Activated CD4-positive, alpha-beta T cell treated with anti-CD3 and anti-CD28 coated beads, Interleukin-2, Interleukin-6, amounts not matched to agents 100 ng/mL and 50 ng/mL, durations not matched to agents 16 hours and 8 hours (primary cell): ENCODE data around the gene PPIL1.

Source experiments
- DNase-seq: peaks from one replicate; pipeline ENCODE4 v3.0.0-alpha.2; 2020

Gene PPIL1

GRCh38 chr6:36888115-36888643 is 13.6 kb upstream of the PPIL1 start:
- no peak for DNase-seq

GRCh38 chr6:36886950-36887618 is 12.5 kb upstream of the PPIL1 start:
- DNase-seq: no peak

DNA sequence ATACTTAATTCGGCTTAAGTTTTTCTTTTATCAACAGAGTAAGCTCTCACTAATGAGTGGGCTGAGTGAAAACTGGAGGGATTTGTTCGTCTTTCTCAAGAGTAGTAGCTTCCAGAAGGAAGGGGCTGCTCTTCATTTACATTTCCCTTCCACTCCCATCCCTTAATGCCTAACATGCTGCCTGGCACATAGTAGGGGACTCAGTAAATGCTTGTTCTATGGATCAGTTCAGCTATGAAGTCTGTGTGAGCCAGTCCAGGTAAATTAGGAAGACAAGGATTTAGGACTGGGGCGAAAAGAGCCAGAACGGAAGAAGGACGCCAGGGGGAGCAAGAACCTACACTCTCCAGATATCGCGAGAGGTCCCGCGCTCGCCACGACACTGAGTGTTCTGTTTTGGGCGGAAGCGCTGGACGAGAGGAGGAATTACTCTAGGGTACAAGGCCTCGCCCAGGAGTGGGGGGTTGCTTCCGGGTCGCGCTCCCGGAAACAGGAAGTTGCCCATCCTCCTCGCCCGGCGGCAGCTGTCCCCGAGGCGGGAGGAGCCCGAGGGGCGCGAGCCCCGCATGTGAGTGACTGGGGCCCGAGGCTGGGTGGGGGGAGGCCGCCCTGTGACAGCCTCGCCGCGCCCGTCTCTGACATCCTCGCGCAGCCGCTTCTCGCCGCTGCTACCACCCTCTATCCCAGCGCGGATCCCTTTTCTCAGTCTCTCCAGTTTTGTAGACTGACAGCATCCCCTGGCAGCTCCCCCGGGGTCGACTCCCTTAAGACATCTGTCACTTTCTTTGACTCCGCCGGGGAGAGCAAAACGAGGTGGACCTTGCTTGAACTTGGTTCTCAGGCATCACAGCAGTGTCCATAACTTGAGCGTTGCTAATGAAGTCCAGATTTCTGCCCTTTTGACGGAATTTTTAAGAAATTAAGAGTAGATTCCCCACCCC is 11.1 kb upstream of the PPIL1 start, which contains the start of gene C6orf89:
Gene C6orf89, plus strand, starts transcription at position 492 of the 941 bp plus-strand sequence. CDS start 13,493 bp downstream, outside the sequence.
- peak; percentile 99 for DNase-seq

GRCh38 chr6:36884610-36885009 is 10.0 kb upstream of the PPIL1 start:
- DNase-seq: no peak

DNA sequence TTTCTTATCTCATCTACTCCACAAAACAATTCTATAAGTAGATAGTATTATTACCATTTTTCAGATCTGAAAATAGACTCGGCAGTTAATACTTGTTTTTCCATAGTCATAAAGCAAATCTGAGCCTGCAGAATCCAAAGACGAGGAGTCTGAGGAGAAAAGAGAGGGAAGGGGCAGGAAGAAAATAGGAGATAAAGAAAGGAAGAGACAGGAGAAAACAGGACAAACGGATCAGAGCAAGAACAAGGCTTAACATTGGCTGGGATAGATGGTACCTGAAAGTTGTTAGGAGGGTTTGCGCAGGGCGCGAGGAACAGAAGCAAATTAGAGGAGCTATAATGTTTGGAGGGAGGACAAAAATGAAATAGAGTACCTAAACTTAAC is 639 bp upstream of the PPIL1 start:
- DNase-seq: no peak

- peak; percentile 44 for DNase-seq
Observed at GRCh38 chr6:36873612-36874442, 776 bp downstream of the PPIL1 start.

DNA sequence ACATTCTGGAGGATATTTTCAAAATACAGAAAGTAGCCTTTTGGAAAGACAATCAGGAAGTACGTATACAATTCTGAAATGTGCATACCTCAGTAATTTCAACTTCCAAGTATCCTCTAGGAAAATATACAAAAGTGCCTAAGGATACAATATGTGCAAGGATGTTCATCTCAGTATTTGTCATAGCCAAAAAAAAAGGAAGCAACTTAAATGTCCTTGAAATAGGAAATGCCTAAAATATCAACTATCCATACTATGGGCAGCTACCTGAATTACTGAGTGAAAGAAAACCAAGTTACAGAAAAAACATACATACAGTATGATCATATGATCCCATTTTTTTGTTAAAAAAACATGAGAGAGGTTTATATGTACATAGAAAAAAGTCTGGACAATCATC is 1.5 kb downstream of the PPIL1 start:
- DNase-seq: no peak

DNA sequence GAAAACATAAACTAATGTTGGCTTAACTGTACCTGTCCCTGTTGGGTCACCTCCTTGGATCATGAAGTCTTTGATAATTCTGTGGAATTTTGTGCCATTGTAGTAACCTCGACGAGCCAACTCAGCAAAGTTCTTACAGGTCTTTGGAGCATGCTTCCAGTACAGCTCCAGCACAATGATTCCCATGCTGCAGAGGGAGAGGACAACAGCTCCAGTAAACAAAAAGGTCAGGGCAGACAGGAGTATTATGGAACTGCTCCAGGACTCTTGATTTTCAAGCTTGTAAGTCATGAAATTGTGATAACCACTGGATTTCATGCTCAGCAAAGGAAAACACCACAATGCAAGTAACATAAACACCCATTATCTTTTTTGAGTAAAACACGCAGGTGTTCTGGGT is 2.9 kb downstream of the PPIL1 start:
- no peak for DNase-seq

DNA sequence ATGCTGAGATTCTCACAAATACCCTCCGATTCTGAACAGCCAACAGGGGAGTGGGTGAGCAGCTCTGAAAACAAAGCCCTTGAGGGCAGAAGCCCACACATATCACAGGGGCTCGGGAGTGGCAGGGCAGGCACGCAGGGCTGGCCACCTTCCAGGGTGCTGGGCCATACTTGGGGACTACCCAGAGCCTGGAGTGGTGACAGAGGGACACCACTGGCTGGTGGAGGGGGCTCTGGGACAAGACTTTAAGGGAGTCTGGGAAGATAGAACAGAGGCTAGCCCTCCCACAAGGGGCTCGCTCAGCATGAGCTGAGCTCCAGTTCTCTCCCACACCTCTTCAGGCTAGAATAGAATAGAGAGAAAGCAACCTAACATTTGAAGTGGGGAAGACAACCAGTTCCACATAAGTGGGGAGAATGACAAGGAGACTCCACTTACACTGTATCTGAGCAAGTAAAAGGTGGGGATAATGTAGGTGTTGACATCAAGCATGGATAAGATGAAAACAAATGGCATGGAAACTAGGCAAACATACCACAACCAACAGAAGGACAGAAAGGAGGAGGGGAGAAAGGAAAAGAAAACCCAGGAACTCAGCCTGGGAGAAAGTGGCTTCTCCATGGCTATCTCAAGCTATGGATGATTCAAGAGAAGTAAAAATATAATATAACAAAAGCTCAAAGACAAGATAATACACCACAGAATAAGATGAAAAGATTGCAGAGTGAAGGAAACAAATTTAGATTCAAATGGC is 7.0 kb downstream of the PPIL1 start:
- no peak for DNase-seq

GRCh38 chr6:36865835-36866234 is 8.8 kb downstream of the PPIL1 start:
- DNase-seq: no peak

GRCh38 chr6:36863670-36864540 is 10.7 kb downstream of the PPIL1 start:
- DNase-seq: no peak

DNA sequence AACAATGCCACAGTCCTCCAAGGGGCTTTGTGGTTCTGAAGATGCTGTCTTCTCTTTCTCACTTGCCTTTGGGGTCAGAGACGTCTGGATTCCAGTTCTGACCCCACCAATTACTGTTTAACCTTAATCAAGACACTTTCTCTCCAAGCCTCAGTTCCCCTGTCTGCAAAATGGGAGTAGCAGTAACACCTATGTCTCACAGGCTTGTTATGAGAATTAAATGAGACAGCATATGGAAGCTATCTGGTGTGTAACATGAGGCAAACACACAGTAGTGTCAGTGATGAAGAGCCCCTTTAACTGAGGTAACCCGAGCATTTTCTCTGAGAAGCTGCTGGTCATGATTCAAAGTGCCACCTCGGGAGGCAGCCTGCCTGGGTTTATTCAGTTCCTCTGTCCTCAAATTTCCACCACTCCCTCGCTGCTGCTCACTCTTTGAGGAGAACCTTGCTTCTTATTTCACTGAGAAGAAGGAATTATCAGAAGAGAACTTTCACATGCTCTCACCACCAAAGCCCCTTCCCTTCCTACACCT is 11.7 kb downstream of the PPIL1 start:
- no peak for DNase-seq

- no peak for DNase-seq
Observed at GRCh38 chr6:36862164-36862847, 12.3 kb downstream of the PPIL1 start.

- no peak for DNase-seq
Observed at GRCh38 chr6:36860126-36860525, 14.5 kb downstream of the PPIL1 start.

- no peak for DNase-seq
Observed at GRCh38 chr6:36858407-36858981, 16.1 kb downstream of the PPIL1 start.

GRCh38 chr6:36857325-36857724 is 17.3 kb downstream of the PPIL1 start:
- no peak for DNase-seq

DNA sequence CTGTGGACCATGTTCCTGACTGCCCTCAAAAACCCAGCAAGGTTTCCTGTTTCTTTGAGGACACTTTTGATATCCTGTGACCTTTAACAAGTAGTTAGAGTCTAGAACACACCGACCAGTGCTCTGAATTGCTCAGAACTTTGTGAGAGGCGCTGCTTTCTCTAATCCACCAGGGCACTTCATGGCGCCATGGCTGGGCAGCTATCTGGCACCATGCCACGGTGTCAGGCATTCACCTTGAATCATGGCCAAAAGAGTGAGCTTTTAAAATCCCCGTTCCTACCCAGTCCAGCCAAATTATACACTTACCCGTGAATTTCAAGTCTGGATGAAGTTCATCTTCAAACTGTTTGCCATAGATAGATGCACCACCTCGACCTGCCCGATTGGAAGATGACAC is 18.3 kb downstream of the PPIL1 start:
- DNase-seq: no peak

DNA sequence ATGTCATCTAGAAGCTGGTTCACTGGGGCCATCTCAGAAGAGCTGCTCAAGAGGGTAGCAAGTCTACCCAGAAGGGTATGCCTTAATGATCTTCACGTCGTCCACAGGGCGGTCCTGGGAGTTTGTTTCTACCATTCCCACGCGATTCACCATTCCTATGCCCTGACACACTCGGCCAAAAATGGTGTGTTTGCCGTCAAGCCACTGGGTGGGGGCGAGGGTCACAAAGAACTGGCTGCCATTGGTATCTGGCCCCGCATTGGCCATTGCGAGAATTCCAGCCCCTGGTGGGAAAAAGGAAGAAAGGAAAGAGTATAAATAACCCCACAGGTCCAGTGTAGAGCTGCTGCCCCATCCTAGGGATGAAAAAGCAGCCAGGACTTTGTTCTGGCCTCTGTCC is 18.9 kb downstream of the PPIL1 start:
- DNase-seq: no peak

GRCh38 chr6:36853325-36853724 is 21.3 kb downstream of the PPIL1 start:
- DNase-seq: no peak
